Daoy (cell line): ENCODE data around the gene NLRC5. TPM values are rescaled to one million over a fixed set of nuclear protein-coding genes. Genes with fewer than 3 reads are reported as not detected.

ENCODE experiments used
- DNase-seq: peaks from one replicate; pipeline ENCODE4 v3.0.0-alpha.2; 2015; ENCODE audit warnings: low read depth
- total RNA-seq: library from RNA; depleted of rRNA; stranded (reverse); fragments of >200 nt; shearing (Covaris generic); gene quantifications from 2 replicates; pipeline ENCODE4 v1.2.3, GENCODE V29; 2014

Gene NLRC5
- total RNA-seq, 1 experiment from 2014 or later, result 9.0 TPM

- no peak for DNase-seq
These were observed 33.1 kb downstream of the NLRC5 start for GRCh38 chr16:57022445-57022844.

DNA sequence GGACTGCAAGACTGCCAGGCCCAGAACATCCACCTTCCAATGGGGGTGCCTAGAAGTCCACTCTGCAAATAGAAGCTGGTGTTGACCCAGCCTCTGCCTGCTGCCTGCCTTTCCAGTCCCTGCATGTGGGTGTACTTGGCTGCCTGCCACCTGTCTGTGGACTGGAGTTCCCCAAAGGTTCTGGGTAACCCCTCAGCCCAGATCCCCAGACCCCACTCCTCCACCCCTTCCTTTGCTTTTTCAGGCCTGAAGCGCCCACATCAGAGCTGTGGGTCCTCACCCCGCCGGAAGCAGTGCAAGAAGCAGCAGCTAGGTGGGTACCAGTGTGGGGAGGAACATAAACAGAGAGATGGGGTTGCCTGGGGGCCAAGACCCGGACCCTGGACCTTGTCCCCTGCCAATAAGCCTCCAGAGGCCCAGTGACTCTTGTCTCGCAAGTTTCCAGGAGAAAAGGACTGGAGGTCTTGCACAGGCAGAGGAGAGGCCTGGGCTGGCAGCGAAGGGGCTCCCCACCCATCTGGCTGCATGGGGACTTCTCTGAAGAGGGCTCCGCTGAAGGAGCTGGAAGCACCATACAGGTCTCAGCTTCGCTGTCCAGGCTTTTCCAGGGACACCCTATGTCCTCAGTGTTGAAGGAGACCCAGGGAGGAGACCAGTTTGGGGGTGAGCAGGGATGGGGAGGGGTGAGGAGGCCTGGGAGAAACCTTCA, 34.3 kb downstream of the NLRC5 start:
- DNase-seq, result no peak

DNA sequence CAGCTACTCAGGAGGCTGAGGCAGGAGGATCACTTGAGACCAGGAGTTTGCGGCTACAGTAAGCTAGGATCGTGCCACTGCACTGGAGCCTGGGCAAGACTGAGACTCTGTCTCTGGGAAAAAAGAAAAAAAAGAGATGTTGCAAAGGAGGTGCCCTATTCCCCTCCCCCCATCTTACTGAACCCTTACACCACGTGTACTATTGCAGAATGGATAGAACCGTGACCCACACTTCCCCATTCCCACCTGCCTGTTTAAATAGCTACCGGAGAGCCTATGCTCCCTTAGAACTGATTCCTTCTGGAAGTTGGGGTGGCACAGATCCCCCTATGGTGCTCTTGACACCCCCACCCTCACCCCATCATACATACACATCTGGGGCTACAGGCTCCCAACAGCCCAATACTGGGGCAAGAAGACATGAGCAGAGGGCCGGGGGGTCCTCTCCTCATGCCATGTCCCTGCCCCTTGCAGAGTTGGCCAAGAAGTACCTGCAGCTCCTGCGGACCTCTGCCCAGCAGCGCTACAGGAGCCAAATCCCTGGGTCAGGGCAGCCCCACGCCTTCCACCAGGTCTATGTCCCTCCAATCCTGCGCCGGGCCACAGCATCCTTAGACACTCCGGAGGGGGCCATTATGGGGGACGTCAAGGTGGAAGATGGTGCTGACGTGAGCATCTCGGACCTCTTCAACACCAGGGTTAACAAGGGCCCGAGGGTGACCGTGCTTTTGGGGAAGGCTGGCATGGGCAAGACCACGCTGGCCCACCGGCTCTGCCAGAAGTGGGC, 35.7 kb downstream of the NLRC5 start:
- DNase-seq, result no peak

GRCh38 chr16:57025941-57026777, 36.8 kb downstream of the NLRC5 start:
- no peak for DNase-seq

DNA sequence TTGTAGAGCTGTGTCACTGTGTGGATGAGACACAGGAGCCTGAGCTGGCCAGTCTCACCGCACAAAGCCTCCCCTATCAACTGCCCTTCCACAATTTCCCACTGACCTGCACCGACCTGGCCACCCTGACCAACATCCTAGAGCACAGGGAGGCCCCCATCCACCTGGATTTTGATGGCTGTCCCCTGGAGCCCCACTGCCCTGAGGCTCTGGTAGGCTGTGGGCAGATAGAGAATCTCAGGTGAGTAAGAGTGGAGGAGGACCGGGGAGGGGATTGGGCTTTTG, 37.4 kb downstream of the NLRC5 start:
- no peak for DNase-seq

DNA sequence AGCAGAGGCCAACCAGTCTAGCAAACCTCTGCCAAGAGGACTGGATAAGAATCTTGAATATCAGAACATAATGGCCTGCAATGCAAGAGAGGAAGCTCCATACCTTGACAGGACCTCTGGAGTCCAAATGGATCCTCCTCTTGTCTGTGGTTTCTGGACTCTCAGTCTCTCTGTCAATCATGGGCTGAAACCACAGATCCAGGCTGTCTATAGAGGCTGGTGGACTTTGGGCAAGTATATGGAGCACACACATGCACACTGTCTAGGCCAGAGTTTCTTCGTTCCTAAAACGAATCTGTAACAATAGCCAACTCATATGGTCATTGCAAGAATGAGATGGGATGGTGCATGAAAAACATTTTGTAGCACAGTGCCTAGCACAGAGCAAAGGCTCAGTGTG, 37.7 kb downstream of the NLRC5 start:
- DNase-seq, result no peak

DNA sequence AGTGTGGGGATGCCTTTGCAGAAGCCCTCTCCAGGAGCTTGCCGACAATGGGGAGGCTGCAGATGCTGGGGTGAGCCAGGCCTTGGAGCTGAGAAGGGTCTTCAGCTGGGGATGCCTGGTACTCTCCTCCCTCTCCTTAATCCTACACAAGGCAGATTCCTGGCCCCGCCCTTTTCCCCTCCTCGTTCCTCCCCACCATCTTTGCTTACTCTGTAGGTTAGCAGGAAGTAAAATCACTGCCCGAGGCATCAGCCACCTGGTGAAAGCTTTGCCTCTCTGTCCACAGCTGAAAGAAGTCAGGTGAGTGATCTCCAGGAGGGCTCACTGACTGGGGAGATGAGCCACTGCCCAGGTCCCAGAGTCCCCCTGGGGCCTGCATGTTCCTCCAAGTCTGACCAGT, 38.7 kb downstream of the NLRC5 start:
- no peak for DNase-seq

- peak; percentile 62 for DNase-seq
These were observed 40.1 kb downstream of the NLRC5 start for GRCh38 chr16:57029161-57030160.

DNA sequence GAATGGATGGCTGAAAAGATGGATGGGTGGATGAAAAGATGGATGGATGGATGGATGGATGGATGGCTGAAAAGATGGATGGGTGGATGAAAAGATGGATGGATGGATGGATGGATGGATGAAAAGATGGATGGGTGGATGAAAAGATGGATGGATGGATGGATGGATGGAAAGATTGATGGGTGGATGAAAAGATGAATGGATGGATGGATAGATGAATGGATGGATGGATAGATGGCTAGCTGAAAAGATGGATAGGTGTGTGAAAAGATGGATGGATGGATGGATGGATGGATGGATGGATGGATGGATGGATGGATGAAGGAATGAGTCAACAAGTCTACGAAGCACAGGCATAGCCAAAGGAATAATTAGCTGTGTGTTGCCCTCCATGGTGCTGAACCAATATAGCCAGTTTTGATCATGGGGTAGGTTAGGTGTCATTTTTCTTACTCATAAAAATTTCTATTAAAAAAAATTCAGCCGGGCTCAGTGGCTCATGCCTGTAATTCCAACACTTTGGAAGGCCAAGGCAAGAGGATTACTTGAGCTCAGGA, 41.1 kb downstream of the NLRC5 start:
- no peak for DNase-seq

DNA sequence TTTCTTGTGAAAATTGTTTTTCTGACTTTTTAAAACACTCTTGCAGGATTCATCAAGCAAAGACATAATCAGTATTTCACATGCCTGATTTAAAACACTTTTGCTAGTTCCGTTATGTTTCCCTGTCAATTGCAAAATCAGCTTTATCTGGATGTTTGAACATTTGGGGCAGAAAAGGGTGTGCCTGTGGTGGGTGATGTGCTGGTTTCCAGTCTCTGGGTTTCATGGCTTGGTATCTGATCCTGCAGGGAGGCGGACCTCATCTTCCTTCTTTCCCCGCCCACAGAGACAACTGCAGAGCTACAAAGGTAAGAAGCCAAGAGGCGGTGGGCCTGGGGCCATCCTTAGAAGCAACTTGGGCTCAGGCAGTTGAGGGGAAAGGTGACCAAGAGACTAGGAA, 41.8 kb downstream of the NLRC5 start:
- no peak for DNase-seq

- no peak for DNase-seq
These were observed 43.0 kb downstream of the NLRC5 start for GRCh38 chr16:57032346-57032745.

DNA sequence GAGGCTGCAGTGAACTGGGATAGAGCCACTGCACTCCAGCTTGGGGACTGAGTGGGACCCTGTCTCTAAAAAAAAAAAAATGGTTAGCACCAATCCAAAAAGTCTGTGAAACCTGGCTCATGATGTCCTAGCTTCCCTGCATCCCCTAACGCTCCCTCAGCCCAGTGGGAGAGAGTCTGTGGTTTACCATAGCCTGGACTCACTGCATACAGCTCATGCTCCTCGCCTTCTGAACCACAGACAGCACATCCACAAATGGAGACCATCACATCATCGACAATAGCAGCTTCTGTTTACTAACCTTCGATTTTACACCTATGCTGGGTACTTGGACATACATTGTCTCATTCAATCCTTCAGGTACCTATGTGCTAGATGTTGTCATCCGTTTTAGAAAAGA, 43.6 kb downstream of the NLRC5 start:
- no peak for DNase-seq

GRCh38 chr16:57036315-57036714, 47.0 kb downstream of the NLRC5 start:
- DNase-seq, result no peak

DNA sequence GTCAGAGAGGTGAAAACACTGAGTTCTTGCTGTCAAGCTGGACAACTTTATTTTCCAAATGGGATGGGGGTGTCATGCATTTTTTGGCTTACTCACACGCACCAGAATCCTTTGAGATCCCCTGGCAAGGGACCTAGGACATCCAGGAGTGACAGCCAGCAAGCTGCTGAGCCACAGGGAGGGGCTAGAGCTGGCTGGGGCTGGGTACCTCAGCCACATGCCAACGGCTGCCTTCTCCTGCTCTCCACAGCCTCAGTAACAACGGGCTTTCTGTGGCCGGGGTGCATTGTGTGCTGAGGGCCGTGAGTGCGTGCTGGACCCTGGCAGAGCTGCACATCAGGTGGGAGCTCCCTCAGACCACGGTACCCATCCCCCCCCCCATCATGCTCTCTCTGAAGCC, 47.6 kb downstream of the NLRC5 start:
- no peak for DNase-seq

- DNase-seq, result no peak
These were observed 48.8 kb downstream of the NLRC5 start for GRCh38 chr16:57038166-57038565.

DNA sequence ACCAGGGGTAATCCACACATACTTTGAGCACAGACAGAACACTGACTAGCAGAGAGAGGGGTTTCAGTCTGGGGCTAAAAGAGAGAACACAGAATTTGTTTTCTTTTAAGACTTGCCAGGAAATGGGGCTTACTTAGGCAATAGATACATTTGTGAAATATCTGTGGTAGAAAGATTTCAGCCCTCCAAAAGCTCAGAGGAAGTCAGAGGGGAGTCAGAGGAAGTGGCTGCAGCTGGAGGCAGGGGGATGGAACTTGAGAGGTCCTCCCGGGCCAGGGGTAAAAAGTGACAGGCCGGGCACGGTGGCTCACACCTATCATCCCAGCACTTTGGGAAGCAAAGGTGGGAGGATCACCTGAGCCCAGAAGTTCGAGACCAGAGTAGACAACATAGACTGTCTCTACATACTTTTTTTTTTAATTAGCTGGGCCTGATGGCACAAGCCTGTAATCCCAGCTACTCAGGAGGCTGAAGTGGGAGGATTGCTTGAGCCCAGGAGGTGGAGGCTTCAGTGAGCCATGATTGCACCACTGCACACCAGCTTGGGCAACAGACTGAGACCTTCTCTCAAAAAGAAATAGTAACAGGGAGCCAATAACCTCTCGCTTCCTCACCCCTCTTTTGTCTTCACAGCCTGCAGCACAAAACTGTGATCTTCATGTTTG, 49.9 kb downstream of the NLRC5 start:
- peak; percentile 14 for DNase-seq

GRCh38 chr16:57041182-57042156, 52.1 kb downstream of the NLRC5 start:
- no peak for DNase-seq

DNA sequence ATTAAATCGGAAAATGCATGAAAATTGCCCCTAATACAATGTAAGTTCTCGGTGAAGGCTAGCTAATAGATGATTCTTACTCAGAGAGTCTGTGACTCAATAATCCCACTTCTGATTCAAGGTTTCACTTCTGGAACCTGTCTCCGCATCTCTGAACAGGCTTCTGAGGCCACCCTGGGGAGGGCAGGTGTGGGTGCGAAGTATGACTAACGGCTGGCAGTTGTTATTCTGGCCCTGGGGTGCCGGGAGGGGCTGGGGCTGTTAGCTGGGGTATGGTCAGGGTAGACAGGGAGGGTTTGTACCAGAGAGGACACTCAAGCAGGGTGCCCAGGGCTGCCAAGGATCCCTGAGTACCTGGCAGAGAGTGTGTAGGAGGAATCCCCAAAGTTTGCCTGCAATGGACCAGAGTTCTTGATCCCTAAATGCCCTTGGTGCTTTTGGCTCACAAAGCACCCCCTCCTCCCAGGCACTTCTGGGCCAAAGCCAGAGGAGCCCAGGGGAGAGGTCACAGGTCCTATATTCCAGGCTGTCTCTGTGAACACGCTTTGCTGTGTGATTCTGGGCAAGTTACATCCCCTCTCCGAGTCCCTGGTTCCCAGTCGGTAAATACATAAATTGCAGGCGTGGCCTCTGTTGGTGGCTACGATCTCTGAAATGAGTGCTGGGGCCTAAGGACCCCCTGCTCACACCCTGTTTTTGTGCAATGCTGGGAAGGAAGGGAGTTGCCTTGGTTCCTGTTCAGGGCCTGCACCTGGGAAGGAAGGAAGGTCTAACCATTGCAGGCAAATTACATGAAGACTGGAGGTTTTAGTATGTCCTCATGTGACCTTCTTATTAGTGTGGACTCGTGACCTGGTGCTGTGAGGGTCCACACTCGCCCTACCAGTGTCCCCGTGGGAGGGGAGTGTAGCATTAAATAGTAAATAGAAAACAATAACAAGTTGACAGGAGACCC, 53.1 kb downstream of the NLRC5 start:
- DNase-seq, result peak; percentile 6
